ENCODE results near the gene KIAA0825. TPM values are rescaled to one million over a fixed set of nuclear protein-coding genes. Genes with fewer than 3 reads are reported as not detected.
"Not testable (repeated sequence)": the region's sequence is repeated elsewhere in the genome, so short reads cannot be mapped to it uniquely, and the experiment has no call there.

KIAA0825 gene
- polyA plus RNA-seq, 3 donors: 0.56 to 1.3 (median 0.89) TPM

DNA sequence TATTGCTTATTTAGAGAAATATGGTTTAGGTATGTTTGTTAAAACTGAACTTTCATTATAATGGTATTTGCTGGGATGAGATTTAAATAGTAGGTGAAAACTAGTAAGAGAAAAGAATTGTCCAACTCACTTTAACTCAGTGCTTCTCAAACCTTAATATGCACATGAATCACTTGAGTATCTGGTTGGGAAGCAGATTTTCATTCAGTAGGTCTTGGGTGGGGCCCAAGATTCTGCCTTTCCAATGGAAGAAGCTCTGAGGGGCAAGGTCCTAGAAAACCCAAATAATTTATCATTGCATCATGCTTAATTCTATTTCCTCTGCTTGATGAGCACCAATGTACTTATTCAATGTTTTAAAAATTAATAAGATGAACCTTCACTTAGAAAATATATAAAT is 262.6 kb downstream of the KIAA0825 start:
- Mint-ChIP-seq H3K27me3 (ENCODE audit: low read depth in 3 of 3) (peaks cover 0 to 2% (median 1%) of the 10 kb centered on the region in 3 donors), H3K4me1 (no peaks in the 10 kb centered on the region), H3K27ac (no peak overlapping the region), H3K4me3 (no peak overlapping the region), H3K9me3 (peaks cover under 1 to 6% (median 4%) of the 10 kb centered on the region in 7 donors), H3K36me3 (no peaks in the 10 kb centered on the region)
- H3K4me2 ChIP-seq (replicated peaks; ENCODE audit: extremely low read depth, low read length, poor library complexity, severe bottlenecking): no peak overlapping the region
- H3K27me3 ChIP-seq (ENCODE audit: control insufficient read depth in 2 of 2, insufficient read depth in 2 of 2, low read length in 2 of 2): no peaks in the 10 kb centered on the region
- TF ChIP-seq, protein P1, sequence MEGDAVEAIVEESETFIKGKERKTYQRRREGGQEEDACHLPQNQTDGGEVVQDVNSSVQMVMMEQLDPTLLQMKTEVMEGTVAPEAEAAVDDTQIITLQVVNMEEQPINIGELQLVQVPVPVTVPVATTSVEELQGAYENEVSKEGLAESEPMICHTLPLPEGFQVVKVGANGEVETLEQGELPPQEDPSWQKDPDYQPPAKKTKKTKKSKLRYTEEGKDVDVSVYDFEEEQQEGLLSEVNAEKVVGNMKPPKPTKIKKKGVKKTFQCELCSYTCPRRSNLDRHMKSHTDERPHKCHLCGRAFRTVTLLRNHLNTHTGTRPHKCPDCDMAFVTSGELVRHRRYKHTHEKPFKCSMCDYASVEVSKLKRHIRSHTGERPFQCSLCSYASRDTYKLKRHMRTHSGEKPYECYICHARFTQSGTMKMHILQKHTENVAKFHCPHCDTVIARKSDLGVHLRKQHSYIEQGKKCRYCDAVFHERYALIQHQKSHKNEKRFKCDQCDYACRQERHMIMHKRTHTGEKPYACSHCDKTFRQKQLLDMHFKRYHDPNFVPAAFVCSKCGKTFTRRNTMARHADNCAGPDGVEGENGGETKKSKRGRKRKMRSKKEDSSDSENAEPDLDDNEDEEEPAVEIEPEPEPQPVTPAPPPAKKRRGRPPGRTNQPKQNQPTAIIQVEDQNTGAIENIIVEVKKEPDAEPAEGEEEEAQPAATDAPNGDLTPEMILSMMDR (IDR thresholded peaks at IDR 0.05): no peak
- no peak overlapping the region for H3K9ac ChIP-seq (ENCODE audit: insufficient read depth, low read length, poor library complexity, severe bottlenecking)
- no peaks in the 10 kb centered on the region for H3K9me3 ChIP-seq (replicated peaks in 1 of 2; ENCODE audit: control insufficient read depth in 1 of 2, insufficient read depth in 1 of 2, low read length in 2 of 2)
- H3K4me1 ChIP-seq (ENCODE audit: control insufficient read depth in 1 of 2, insufficient read depth in 2 of 2, low read length in 2 of 2): no peaks in the 10 kb centered on the region
- H3K79me2 ChIP-seq (ENCODE audit: insufficient read depth, low read length): no peaks in the 10 kb centered on the region
- H4K20me1 ChIP-seq (ENCODE audit: insufficient read depth, low read length): no peaks in the 10 kb centered on the region
- intact Hi-C loops (cut with micrococcal nuclease): no loop called here
- H3K27ac ChIP-seq (ENCODE audit: low read depth in 1 of 2, low read length in 2 of 2): no peak overlapping the region
- no peak overlapping the region for H3K4me3 ChIP-seq (replicated peaks in 1 of 3; ENCODE audit: low read depth in 2 of 3, low read length in 3 of 3)
- H3K36me3 ChIP-seq (replicated peaks in 1 of 2; ENCODE audit: control insufficient read depth in 1 of 2, insufficient read depth in 2 of 2, low read length in 2 of 2): no peaks in the 10 kb centered on the region
- no peak for DNase-seq
- H2AFZ ChIP-seq (ENCODE audit: insufficient read depth, low read depth, low read length, poor library complexity, severe bottlenecking): no peak overlapping the region

DNA sequence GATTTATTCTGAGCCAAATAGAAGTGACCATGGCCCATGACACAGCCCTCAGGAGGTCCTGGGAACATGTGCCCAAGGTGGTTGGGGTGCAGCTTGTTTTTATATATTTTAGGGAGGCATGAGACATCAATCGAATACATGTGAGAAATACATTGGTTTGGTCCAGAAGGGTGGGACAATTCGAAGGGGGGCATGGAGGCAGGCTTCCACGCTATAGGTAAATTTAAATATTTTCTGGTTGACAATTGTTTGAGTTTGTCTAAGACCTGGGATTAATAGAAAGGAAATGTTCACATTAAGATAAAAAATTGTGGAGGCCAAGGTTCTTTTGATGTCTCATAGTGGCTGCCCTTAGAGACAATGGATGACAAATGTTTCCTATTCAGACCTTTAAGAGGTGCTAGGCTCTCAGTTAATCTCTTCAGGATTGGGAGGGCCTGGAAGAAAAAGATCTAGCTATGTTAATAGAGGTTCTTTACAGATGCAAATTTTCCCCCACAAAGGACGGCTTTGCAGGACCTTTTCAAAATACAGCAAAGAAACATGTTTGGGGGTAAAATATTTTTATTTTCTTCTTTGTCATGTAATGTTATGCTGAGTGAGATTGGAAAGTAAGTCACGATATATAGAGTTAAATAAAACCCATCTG is 263.4 kb downstream of the KIAA0825 start:
- 79% methylated on average over 4 of the region's 5 CpGs for WGBS (ENCODE audit: insufficient coverage)

More for the DNA sequence above, 263.4 kb downstream of the KIAA0825 start:
- H3K4me1 ChIP-seq (ENCODE audit: control insufficient read depth in 1 of 2, insufficient read depth in 2 of 2, low read length in 2 of 2); H3K4me3 Mint-ChIP-seq; H3K36me3 ChIP-seq (replicated peaks in 1 of 2; ENCODE audit: control insufficient read depth in 1 of 2, insufficient read depth in 2 of 2, low read length in 2 of 2); H3K79me2 ChIP-seq (ENCODE audit: insufficient read depth, low read length); H3K27ac ChIP-seq (ENCODE audit: low read depth in 1 of 2, low read length in 2 of 2); H3K9me3 ChIP-seq (replicated peaks in 1 of 2; ENCODE audit: control insufficient read depth in 1 of 2, insufficient read depth in 1 of 2, low read length in 2 of 2); H3K4me2 ChIP-seq (replicated peaks; ENCODE audit: extremely low read depth, low read length, poor library complexity, severe bottlenecking); H3K4me1 Mint-ChIP-seq; H4K20me1 ChIP-seq (ENCODE audit: insufficient read depth, low read length); H3K9ac ChIP-seq (ENCODE audit: insufficient read depth, low read length, poor library complexity, severe bottlenecking); H3K9me3 Mint-ChIP-seq; DNase-seq; H2AFZ ChIP-seq (ENCODE audit: insufficient read depth, low read depth, low read length, poor library complexity, severe bottlenecking); H3K27ac Mint-ChIP-seq; H3K27me3 ChIP-seq (ENCODE audit: control insufficient read depth in 2 of 2, insufficient read depth in 2 of 2, low read length in 2 of 2); H3K4me3 ChIP-seq (replicated peaks in 1 of 3; ENCODE audit: low read depth in 2 of 3, low read length in 3 of 3); intact Hi-C loops (cut with micrococcal nuclease); H3K27me3 Mint-ChIP-seq (ENCODE audit: low read depth in 3 of 3); H3K36me3 Mint-ChIP-seq: not testable (repeated sequence)

Data from CD14-positive monocyte (primary cell).